ENCODE measurements around the gene TLE3.

TLE3 gene

DNA sequence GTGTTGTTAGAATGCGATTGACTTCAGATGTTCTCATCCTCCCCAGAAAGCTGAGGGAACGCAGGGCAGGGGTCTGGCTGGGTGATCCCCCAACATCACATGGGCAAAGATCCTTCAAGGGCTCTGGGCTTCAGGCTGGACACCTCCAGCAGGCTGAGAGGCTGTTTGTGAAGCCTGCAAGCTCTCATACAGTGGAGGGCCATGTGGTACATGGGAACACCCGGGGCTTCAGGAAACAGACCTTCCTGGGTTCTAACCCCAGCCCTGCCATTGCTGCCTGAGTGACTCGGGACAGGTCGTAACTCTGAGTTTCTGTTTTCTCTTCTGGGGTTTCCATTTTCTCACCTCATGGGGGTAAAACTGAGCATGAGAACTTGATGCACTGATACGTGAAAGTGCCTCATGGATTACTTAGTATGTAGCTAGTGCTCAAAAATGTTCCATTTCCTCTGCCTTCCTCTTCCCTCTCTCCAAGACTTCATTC lies 81.2 kb downstream of the TLE3 start:
- H3K27me3 ChIP-seq (ENCODE audit: insufficient read depth, insufficient read length): no peaks in the 10 kb centered on the region
- H3K36me3 ChIP-seq (ENCODE audit: insufficient read depth, insufficient read length, low read length): no peaks in the 10 kb centered on the region
- TF ChIP-seq ZNF274 (IDR thresholded peaks at IDR 0.05; ENCODE audit: low read depth, low read length) (no peak), SUZ12 (IDR thresholded peaks at IDR 0.05; ENCODE audit: extremely low read depth, insufficient read depth, insufficient read length) (no peak), YY1 (IDR thresholded peaks at IDR 0.05; ENCODE audit: insufficient read depth, insufficient read length) (no peak)
- H3K9ac ChIP-seq (ENCODE audit: insufficient read length, low read depth): no peak overlapping the region
- H3K9me3 ChIP-seq (ENCODE audit: insufficient read depth, low read length): no peaks in the 10 kb centered on the region; the same call in 1 of the 2 replicates
- DNase-seq (ENCODE audit: low read depth, low spot score): no peak
- no peak overlapping the region for H3K4me3 ChIP-seq (ENCODE audit: insufficient read length, low read depth)
- H3K4me1 ChIP-seq (ENCODE audit: insufficient read depth, insufficient read length): peaks cover 5% of the 10 kb centered on the region

DNA sequence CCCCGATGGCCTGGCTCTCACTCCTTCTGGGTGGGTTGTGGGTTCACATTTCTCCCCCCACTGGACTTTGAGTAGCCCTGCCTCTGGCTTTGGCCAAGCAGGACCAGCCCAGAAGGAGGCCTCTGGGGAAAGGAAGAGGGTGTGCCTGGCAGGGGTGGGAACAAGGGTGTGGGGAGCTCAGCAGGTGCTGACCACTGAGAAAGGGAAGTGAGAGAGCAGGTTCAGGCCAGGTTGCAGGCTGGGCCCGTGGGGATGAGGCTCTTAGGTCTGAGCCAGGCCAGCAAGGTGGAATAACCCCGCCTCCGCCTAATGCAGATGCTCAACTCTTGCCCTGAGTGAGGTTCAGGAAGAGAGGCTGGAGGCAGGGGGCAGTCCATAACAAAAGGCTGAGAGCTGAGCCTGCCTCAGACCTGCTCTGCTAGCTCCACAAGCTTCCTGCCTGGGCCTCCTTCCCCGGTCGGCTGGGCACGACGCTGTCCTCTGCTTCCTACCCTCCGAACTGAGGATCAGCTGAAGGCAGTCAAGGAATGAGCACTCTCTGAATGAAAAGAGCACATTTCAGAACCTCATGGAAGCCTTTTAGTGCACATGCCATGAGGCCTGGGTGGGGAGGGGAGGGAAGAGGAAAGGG lies 82.7 kb downstream of the TLE3 start:
- H3K9ac ChIP-seq (ENCODE audit: insufficient read length, low read depth): no peak overlapping the region
- peaks cover 5% of the 10 kb centered on the region for H3K4me1 ChIP-seq (ENCODE audit: insufficient read depth, insufficient read length)

DNA sequence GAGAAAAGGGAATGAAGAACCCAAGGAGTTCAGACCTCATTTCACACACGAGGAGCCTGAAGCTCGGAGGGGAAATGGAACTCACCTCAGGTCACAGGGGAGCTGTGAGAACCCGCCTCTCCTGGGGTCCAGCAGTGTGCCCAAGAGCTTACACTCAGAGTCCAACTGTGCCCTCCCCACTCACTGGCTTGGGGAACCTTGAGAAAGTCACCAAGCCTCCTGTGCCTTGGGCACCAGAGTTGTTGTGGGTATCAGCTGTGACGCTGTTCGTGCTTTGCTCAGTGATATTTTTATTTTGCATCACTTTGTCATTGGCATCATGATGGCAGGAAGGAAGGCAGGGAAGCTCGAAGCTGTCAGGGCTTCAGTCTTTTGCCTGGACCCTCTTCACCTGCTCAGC lies 83.4 kb downstream of the TLE3 start:
- no peaks in the 10 kb centered on the region for H3K36me3 ChIP-seq (ENCODE audit: insufficient read depth, insufficient read length, low read length)
- H3K9ac ChIP-seq (ENCODE audit: insufficient read length, low read depth): no peak overlapping the region
- H3K27me3 ChIP-seq (ENCODE audit: insufficient read depth, insufficient read length): peaks cover under 1% of the 10 kb centered on the region
- H3K4me3 ChIP-seq (ENCODE audit: insufficient read length, low read depth): no peak overlapping the region
- peaks cover 5% of the 10 kb centered on the region for H3K4me1 ChIP-seq (ENCODE audit: insufficient read depth, insufficient read length)
- TF ChIP-seq ZNF274 (IDR thresholded peaks at IDR 0.05; ENCODE audit: low read depth, low read length): no peak
- TF ChIP-seq SUZ12 (IDR thresholded peaks at IDR 0.05; ENCODE audit: extremely low read depth, insufficient read depth, insufficient read length): no peak
- no peak for TF ChIP-seq YY1 (IDR thresholded peaks at IDR 0.05; ENCODE audit: insufficient read depth, insufficient read length)
- no peak for DNase-seq (ENCODE audit: low read depth, low spot score)
- H3K9me3 ChIP-seq (ENCODE audit: insufficient read depth, low read length): no peaks in the 10 kb centered on the region; the same call in 1 of the 2 replicates

More for the DNA sequence above, 82.7 kb downstream of the TLE3 start:
- TF ChIP-seq SUZ12 (IDR thresholded peaks at IDR 0.05; ENCODE audit: extremely low read depth, insufficient read depth, insufficient read length) (no peak), YY1 (IDR thresholded peaks at IDR 0.05; ENCODE audit: insufficient read depth, insufficient read length) (no peak), ZNF274 (IDR thresholded peaks at IDR 0.05; ENCODE audit: low read depth, low read length) (no peak)
- H3K36me3 ChIP-seq (ENCODE audit: insufficient read depth, insufficient read length, low read length): no peaks in the 10 kb centered on the region
- H3K9me3 ChIP-seq (ENCODE audit: insufficient read depth, low read length): no peaks in the 10 kb centered on the region; the same call in 1 of the 2 replicates
- no peak overlapping the region for H3K4me3 ChIP-seq (ENCODE audit: insufficient read length, low read depth)
- no peaks in the 10 kb centered on the region for H3K27me3 ChIP-seq (ENCODE audit: insufficient read depth, insufficient read length)
- DNase-seq (ENCODE audit: low read depth, low spot score): peak; percentile 91

DNA sequence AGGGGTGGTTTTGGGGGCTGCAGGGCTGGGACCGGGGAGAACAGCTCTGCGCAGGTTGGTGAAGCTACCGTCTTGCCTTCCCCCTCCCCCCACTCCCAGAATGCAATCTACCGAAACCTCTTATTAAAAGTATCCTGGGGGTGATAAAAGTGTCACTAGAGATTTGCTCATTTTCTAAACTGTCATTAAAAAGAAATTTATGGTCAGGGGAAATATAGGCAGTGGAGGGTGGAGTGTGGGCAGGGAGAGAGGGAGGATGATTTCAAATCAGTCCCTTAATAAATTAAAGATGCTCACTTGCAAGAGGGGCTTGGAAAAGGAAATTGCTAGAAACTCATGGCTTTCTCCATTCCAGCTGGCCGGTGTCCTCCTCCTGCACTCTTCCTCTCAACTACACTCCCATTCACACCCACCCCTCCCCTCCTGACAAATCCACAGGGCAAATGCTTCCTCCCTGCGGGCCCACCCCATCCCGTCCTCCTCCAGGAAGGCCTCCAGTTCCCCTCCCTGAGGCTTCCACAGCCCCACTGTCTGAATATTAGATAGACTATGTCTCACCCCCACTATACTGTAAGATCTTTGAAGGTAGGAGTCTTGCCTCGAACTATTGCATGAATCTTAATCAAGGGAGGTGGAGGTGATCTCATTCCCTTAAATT lies 83.9 kb downstream of the TLE3 start:
- Histone ChIP-seq H3K36me3 (ENCODE audit: insufficient read depth, insufficient read length, low read length) (no peaks in the 10 kb centered on the region), H3K9ac (ENCODE audit: insufficient read length, low read depth) (no peak overlapping the region), H3K27me3 (ENCODE audit: insufficient read depth, insufficient read length) (peaks cover 2% of the 10 kb centered on the region), H3K4me3 (ENCODE audit: insufficient read length, low read depth) (no peak overlapping the region), H3K9me3 (ENCODE audit: insufficient read depth, low read length) (no peaks in the 10 kb centered on the region; the same call in 1 of the 2 replicates), H3K4me1 (ENCODE audit: insufficient read depth, insufficient read length) (peaks cover 5% of the 10 kb centered on the region)
- DNase-seq (ENCODE audit: low read depth, low spot score): no peak
- TF ChIP-seq YY1 (IDR thresholded peaks at IDR 0.05; ENCODE audit: insufficient read depth, insufficient read length) (no peak), ZNF274 (IDR thresholded peaks at IDR 0.05; ENCODE audit: low read depth, low read length) (no peak), SUZ12 (IDR thresholded peaks at IDR 0.05; ENCODE audit: extremely low read depth, insufficient read depth, insufficient read length) (no peak)

DNA sequence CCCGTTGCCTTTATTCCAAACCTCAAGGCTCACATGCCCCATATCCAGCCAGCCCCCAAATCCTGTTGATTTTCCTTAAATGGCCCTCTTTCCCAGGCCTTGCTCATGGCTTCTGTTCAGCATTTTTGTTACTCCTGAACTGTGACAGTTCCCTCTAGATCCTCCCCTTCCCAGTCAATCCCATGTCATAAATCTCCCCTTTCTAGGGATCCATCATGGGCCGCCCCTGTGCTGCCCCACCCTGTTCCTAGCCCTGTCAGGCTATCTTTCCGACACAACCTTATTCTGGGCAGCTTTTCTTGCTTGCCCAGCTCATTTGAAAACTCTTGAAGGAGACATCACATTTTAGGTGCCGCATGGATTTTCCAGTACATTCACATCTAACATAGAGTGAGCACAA lies 84.8 kb downstream of the TLE3 start:
- TF ChIP-seq ZNF274 (IDR thresholded peaks at IDR 0.05; ENCODE audit: low read depth, low read length) (no peak), YY1 (IDR thresholded peaks at IDR 0.05; ENCODE audit: insufficient read depth, insufficient read length) (no peak), SUZ12 (IDR thresholded peaks at IDR 0.05; ENCODE audit: extremely low read depth, insufficient read depth, insufficient read length) (no peak)
- no peak overlapping the region for H3K9ac ChIP-seq (ENCODE audit: insufficient read length, low read depth)
- no peak overlapping the region for H3K4me3 ChIP-seq (ENCODE audit: insufficient read length, low read depth)
- DNase-seq (ENCODE audit: low read depth, low spot score): no peak
- H3K27me3 ChIP-seq (ENCODE audit: insufficient read depth, insufficient read length): peaks cover 2% of the 10 kb centered on the region
- no peaks in the 10 kb centered on the region for H3K36me3 ChIP-seq (ENCODE audit: insufficient read depth, insufficient read length, low read length)
- H3K4me1 ChIP-seq (ENCODE audit: insufficient read depth, insufficient read length): peaks cover 5% of the 10 kb centered on the region
- H3K9me3 ChIP-seq (ENCODE audit: insufficient read depth, low read length): no peaks in the 10 kb centered on the region; the same call in 1 of the 2 replicates

DNA sequence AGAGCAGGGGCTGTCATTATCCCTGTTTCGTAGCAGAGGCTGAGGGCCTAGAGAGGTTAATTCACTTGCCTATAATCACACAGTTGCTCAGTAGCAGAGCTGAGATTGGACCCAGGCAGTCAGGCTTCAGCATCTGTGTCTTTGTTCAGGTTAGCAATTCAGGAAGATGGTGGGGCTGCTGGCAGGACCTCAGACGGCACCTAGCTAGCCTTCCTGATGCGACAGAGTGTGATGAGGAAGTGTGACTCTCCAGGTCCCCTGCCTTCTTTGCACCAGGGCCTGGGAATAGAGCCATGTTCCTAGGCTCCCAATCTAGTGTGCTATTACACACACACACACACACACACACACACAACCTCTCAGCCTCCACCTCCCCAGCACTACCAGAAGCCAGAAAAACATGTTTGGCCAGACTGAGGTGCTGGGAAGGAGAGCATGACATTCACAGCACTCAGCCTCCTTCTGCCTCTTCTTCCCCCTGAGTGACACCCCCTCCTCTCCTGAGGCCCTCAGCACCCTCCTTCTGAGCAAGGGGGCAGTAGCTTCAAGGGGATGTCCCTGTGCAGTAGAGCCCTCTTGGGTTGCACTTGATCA lies 88.9 kb downstream of the TLE3 start:
- Histone ChIP-seq H3K4me1 (ENCODE audit: insufficient read depth, insufficient read length) (no peaks in the 10 kb centered on the region), H3K9ac (ENCODE audit: insufficient read length, low read depth) (no peak overlapping the region), H3K4me3 (ENCODE audit: insufficient read length, low read depth) (no peak overlapping the region), H3K9me3 (ENCODE audit: insufficient read depth, low read length) (no peaks in the 10 kb centered on the region), H3K36me3 (ENCODE audit: insufficient read depth, insufficient read length, low read length) (no peaks in the 10 kb centered on the region), H3K27me3 (ENCODE audit: insufficient read depth, insufficient read length) (peaks cover 2% of the 10 kb centered on the region)
- DNase-seq (ENCODE audit: low read depth, low spot score): no peak
- no peak for TF ChIP-seq SUZ12 (IDR thresholded peaks at IDR 0.05; ENCODE audit: extremely low read depth, insufficient read depth, insufficient read length)
